ENCODE data around the gene ANKZF1.

GRCh38 chr2:219225350-219225749 is 4.3 kb upstream of the ANKZF1 start:
- TF ChIP-seq CTCF (IDR thresholded peaks at IDR 0.05) (no peak), POLR2A (IDR thresholded peaks at IDR 0.05) (no peak), POLR2AphosphoS5 (IDR thresholded peaks at IDR 0.05) (no peak)

All from prostate gland (tissue), 2 donors.